ENCODE data around the gene SPG7. TPM values are rescaled to one million over a fixed set of nuclear protein-coding genes. Genes with fewer than 3 reads are reported as not detected.

Gene SPG7
- total RNA-seq, 1 donor from 2014 or later, result 186 TPM

GRCh38 chr16:89504091-89504490 lies 4.1 kb upstream of the SPG7 start:
- Mint-ChIP-seq H3K4me1 (peaks cover 33% of the 10 kb centered on the region), H3K27ac (no peak overlapping the region), H3K27me3 (ENCODE audit: low read depth) (no peaks in the 10 kb centered on the region), H3K9me3 (no peaks in the 10 kb centered on the region), H3K36me3 (no peaks in the 10 kb centered on the region), H3K4me3 (no peak overlapping the region)
- no peak for DNase-seq (ENCODE audit: low spot score in 2 of 2, unreplicated experiment in 2 of 2)
- no peak for TF ChIP-seq CTCF (IDR thresholded peaks at IDR 0.05; ENCODE audit: unreplicated experiment)

GRCh38 chr16:89505204-89506112 lies 2.7 kb upstream of the SPG7 start:
- Mint-ChIP-seq H3K4me3 (peak overlapping the region; percentile 22), H3K27me3 (ENCODE audit: low read depth) (no peaks in the 10 kb centered on the region), H3K9me3 (no peaks in the 10 kb centered on the region), H3K27ac (peak overlapping the region; percentile 43), H3K36me3 (no peaks in the 10 kb centered on the region), H3K4me1 (peaks cover 35% of the 10 kb centered on the region)
- no peak for TF ChIP-seq CTCF (IDR thresholded peaks at IDR 0.05; ENCODE audit: unreplicated experiment)
- DNase-seq (ENCODE audit: low spot score in 2 of 2, unreplicated experiment in 2 of 2), result no peak

- Mint-ChIP-seq H3K9me3 (no peaks in the 10 kb centered on the region), H3K27ac (peak overlapping the region; percentile 43), H3K27me3 (ENCODE audit: low read depth) (no peaks in the 10 kb centered on the region), H3K4me3 (peak overlapping the region; percentile 22), H3K4me1 (peaks cover 35% of the 10 kb centered on the region), H3K36me3 (peaks cover 1% of the 10 kb centered on the region)
- no peak for TF ChIP-seq CTCF (IDR thresholded peaks at IDR 0.05; ENCODE audit: unreplicated experiment)
- DNase-seq (ENCODE audit: low spot score in 2 of 2, unreplicated experiment in 2 of 2), result no peak
Observed at GRCh38 chr16:89506113-89506504, 2.1 kb upstream of the SPG7 start.

GRCh38 chr16:89506791-89507191 lies 1.4 kb upstream of the SPG7 start:
- no peaks in the 10 kb centered on the region for H3K9me3 Mint-ChIP-seq
- H3K27me3 Mint-ChIP-seq (ENCODE audit: low read depth), result no peaks in the 10 kb centered on the region
- peaks cover 4% of the 10 kb centered on the region for H3K36me3 Mint-ChIP-seq
- DNase-seq (ENCODE audit: low spot score in 2 of 2, unreplicated experiment in 2 of 2), result no peak
- peak overlapping the region; percentile 87 for H3K27ac Mint-ChIP-seq
- H3K4me3 Mint-ChIP-seq, result peak overlapping the region; percentile 66
- no peak for TF ChIP-seq CTCF (IDR thresholded peaks at IDR 0.05; ENCODE audit: unreplicated experiment)
- peaks cover 35% of the 10 kb centered on the region for H3K4me1 Mint-ChIP-seq

GRCh38 chr16:89507214-89507833 lies 879 bp upstream of the SPG7 start:
- DNase-seq (ENCODE audit: low spot score in 2 of 2, unreplicated experiment in 2 of 2), result no peak
- Mint-ChIP-seq H3K27ac (peak overlapping the region; percentile 87), H3K9me3 (no peaks in the 10 kb centered on the region), H3K4me3 (peak overlapping the region; percentile 66), H3K36me3 (peaks cover 4% of the 10 kb centered on the region), H3K27me3 (ENCODE audit: low read depth) (no peaks in the 10 kb centered on the region), H3K4me1 (peaks cover 29% of the 10 kb centered on the region)
- no peak for TF ChIP-seq CTCF (IDR thresholded peaks at IDR 0.05; ENCODE audit: unreplicated experiment)

Measured in mesothelial cell of epicardium (in vitro differentiated cells).